ACC112 (cell line): ENCODE measurements around the gene DAP.
"Not testable (repeated sequence)": the region's sequence is repeated elsewhere in the genome, so short reads cannot be mapped to it uniquely, and the experiment has no call there.

Experiments
- H2AFZ ChIP-seq: fragments of 200-600 bp; sonication (generic); one replicate; pipeline ENCODE4 v1.6.0; 2017; ENCODE audit warnings: antibody characterized with exemption, low read length; ENCODE audit not compliant: unreplicated experiment
- H3K27ac ChIP-seq: fragments of 200-600 bp; sonication (generic); 2 replicates; pipeline ENCODE4 v1.5.1; 2014; ENCODE audit warnings: low read depth, mild to moderate bottlenecking, antibody characterized with exemption, low read length, moderate library complexity
- H3K27me3 ChIP-seq: fragments of 200-600 bp; sonication (generic); 2 replicates; pipeline ENCODE4 v1.6.1; 2014; ENCODE audit warnings: mild to moderate bottlenecking, antibody characterized with exemption, low read length, moderate library complexity, mixed read lengths; ENCODE audit not compliant: insufficient read depth
- H3K36me3 ChIP-seq: fragments of 200-600 bp; sonication (generic); 2 replicates; pipeline ENCODE4 v1.6.1; 2016; ENCODE audit warnings: mild to moderate bottlenecking, antibody characterized with exemption, low read length, moderate library complexity, mixed read lengths; ENCODE audit not compliant: insufficient read depth
- H3K4me1 ChIP-seq: fragments of 200-600 bp; sonication (generic); one replicate; pipeline ENCODE4 v1.6.1; 2016; ENCODE audit warnings: low read length, mixed read lengths; ENCODE audit not compliant: insufficient read depth, unreplicated experiment, control insufficient read depth
- H3K4me3 ChIP-seq: fragments of 200-600 bp; sonication (generic); 2 replicates; pipeline ENCODE4 v1.5.1; 2014; ENCODE audit warnings: mild to moderate bottlenecking, low read depth, low read length
- H3K79me2 ChIP-seq: fragments of 200-600 bp; sonication (generic); one replicate; pipeline ENCODE4 v1.6.0; 2016; ENCODE audit warnings: low read length; ENCODE audit not compliant: control insufficient read depth, unreplicated experiment, insufficient read depth

DAP gene

DNA sequence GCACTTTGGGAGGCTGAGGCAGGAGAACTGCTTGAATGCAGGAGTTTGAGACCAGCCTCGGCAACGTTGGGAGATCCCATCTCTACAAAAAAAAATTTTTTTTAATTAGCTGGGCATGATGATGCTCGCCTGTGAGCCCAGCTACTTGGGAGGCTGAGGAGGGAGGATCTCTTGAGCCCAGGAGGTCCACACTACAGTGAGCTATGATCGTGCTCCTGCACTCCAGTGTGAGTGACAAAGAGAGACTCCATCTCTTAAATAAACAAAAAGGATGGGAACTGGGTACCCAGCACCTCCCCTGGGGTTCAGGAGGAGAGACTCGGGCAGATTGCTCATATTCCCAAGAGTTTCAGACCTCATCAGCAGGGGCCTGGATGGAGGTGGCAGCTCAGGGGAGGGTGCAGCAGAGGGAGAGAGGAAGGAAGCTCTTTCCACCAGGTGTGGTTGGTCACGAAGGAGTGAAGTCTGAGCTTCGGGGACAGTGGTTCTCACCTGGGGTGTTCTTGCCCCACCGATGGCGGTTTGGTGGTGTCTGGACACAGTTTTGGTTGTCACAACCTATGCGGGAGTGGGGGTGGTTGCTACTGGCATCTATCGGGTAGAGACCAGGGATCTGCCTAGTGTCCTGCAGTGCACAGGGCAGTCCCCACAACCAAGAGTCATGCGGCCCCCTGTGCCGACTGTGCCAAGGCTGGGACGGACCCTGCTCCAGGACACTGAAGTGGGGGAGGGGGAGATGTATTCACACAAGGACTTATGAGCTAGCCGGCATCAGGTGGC, 124.5 kb downstream of the DAP start:
- H3K36me3 ChIP-seq: no peaks in the 10 kb centered on the region
- H3K79me2 ChIP-seq: no peaks in the 10 kb centered on the region
- H3K4me1 ChIP-seq: peaks cover 9% of the 10 kb centered on the region
- no peak overlapping the region for H3K4me3 ChIP-seq
- no peak overlapping the region for H3K27ac ChIP-seq
- H3K27me3 ChIP-seq: no peaks in the 10 kb centered on the region
- no peak overlapping the region for H2AFZ ChIP-seq

DNA sequence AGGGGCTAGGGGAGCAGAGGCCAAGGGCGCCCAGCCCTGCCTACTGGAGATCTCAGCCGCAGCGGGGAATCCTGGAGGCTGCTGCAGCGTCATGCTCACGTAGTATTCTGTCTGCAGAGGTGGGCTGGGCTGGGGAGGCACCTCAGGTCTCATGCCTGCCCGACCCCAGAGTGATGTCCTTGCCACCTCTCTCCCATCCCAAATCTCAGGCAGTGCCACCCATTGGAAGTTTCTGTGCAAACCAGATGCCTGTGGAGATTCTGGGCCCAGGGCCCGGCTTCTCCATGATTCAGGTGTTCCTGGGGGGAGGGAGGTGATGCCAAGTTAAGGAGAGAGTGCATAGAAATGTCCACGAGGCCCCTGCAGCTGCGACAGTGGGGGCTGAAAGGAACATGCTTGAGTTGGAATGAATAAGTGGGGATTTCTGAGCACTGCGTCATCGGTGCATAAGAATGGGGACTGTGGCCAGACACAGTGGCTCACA, 125.1 kb downstream of the DAP start:
- Histone ChIP-seq H3K79me2 (no peaks in the 10 kb centered on the region), H3K27me3 (no peaks in the 10 kb centered on the region), H3K4me1 (peaks cover 9% of the 10 kb centered on the region), H3K36me3 (no peaks in the 10 kb centered on the region), H3K4me3 (no peak overlapping the region), H3K27ac (no peak overlapping the region), H2AFZ (no peak overlapping the region)

DNA sequence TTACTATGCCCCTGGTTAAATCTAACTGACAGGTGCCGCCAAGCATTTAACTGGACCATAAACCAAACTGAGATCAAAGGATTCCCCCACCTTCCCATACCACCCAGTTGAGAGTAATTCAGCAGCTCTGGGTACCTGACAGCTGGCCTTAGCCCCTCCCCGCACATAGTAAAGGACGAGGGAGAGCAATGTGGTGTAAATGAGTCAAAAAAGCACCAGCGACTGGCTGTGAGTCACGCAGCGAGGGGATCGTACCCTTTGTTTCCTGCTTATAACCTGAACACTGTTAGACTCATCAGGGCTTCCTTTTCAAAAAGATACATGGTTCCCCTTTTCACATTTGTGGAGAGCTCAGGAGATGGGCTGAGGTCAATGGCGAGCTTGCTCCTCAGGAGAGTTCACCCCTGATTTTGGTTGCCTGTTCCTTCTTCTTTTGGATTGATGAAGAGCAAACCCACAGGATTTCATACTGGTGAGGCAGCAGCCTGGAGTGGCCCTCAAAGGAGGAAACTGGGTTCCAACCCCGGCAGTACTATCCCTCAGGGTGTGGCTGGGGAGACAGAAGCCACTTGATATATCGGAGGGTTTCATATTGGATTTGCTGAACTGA, 125.7 kb downstream of the DAP start:
- peaks cover 9% of the 10 kb centered on the region for H3K4me1 ChIP-seq

DNA sequence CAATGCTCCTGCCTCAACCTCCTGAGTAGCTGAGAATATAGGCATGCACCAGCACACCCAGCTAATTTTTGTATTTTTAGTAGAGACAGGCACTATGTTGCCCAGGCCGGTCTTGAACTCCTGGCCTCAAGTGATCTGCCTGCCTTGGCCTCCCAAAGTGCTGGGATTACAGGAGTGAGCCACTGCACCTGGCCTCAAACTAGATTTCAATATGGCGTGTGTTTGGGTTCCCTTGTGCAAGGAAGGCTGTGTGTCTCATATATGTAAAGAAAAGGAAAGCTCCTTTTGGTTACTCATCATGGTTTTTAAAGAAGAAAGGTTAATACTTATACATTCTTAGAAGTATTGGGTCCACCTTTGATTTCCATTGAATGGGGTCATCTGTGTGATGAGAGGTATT, 126.5 kb downstream of the DAP start:
- H3K27me3 ChIP-seq: no peaks in the 10 kb centered on the region
- peaks cover 9% of the 10 kb centered on the region for H3K4me1 ChIP-seq
- no peaks in the 10 kb centered on the region for H3K79me2 ChIP-seq
- H3K27ac ChIP-seq: no peak overlapping the region
- H3K36me3 ChIP-seq: no peaks in the 10 kb centered on the region
- H2AFZ ChIP-seq: no peak overlapping the region
- H3K4me3 ChIP-seq: no peak overlapping the region

More for the DNA sequence above, 125.7 kb downstream of the DAP start:
- Histone ChIP-seq H3K27me3 (no peaks in the 10 kb centered on the region), H3K4me3 (no peak overlapping the region), H3K36me3 (no peaks in the 10 kb centered on the region), H3K27ac (no peak overlapping the region), H2AFZ (no peak overlapping the region), H3K79me2 (no peaks in the 10 kb centered on the region)

- Histone ChIP-seq H3K27ac (no peak overlapping the region), H3K4me3 (no peak overlapping the region), H3K4me1 (peaks cover 9% of the 10 kb centered on the region), H3K36me3 (no peaks in the 10 kb centered on the region), H3K79me2 (no peaks in the 10 kb centered on the region), H2AFZ (no peak overlapping the region), H3K27me3 (no peaks in the 10 kb centered on the region)
Observed at GRCh38 chr5:10634050-10634449, 127.0 kb downstream of the DAP start.

DNA sequence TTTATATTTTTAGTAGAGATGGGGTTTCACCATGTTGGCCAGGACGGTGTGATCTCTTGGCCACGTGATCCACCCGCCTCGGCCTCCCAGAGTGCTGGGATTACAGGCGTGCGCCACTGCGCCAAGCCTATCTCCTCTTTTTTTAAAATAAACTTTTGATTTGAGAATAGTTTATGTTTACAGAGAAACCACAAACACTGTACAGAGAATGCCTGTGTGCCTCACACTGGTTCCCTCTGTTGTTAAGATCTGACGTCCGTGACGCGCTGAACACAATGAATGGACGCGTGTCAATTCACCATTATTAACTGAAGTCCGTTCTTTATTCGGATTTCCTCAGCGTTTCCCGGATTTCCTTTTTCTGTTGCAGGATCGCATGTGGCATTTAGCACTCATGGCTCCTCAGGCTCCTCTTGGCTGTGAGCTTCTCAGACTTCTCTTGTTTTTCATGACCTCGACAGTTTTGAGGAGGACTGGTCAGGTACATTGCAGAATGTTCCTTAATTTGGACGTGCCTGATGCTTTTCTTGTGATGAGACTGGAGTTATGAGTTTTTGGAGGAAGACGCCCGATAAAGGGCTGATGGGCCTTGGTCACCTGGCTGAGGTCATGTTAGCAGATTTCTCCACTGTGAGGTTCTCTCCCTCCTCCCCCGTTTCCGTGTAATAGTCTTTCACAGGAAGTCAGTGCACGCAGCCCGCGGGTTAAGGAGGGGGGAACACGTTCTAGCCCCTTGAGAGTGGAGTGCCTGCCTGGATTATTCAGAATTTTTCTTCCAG, 127.6 kb downstream of the DAP start:
- no peak overlapping the region for H3K4me3 ChIP-seq
- no peaks in the 10 kb centered on the region for H3K27me3 ChIP-seq
- H3K4me1 ChIP-seq: peaks cover 9% of the 10 kb centered on the region
- H2AFZ ChIP-seq: no peak overlapping the region
- no peaks in the 10 kb centered on the region for H3K36me3 ChIP-seq
- H3K27ac ChIP-seq: no peak overlapping the region
- H3K79me2 ChIP-seq: no peaks in the 10 kb centered on the region

DNA sequence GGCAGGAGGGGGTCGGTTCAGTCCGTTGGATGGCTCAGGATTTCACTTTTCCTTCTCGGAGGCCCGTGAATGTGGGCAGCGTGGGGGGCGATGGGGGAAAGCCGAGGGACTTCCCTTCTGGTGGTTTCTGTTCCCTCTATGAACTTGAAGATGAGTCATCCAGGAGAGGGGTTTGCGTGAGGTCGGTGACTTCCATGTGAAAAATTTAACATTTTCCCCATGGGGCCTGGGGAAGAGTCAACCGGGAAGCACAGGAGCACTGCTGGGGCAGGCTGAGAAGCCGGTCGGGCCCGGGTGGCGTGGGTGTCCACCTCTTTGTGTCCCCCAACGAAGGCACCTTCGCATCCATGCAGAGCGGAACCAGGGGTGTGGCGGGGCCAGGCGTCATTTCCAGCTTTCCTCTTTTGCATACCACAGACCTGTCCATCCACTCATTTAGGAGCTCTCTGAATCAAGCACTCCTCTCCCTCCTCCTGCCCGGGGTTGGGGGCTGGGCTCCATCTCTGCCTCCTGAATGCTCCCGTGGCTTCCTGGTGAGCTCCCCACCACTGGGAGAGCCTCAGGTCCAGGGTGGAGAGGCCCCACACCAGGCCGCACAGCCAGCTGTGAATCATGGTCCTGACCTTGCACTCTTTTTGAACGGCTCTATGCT, 128.8 kb downstream of the DAP start:
- Histone ChIP-seq H3K4me1 (peaks cover 10% of the 10 kb centered on the region), H3K27ac (no peak overlapping the region), H2AFZ (no peak overlapping the region), H3K36me3 (no peaks in the 10 kb centered on the region), H3K27me3 (no peaks in the 10 kb centered on the region), H3K4me3 (no peak overlapping the region), H3K79me2 (no peaks in the 10 kb centered on the region)

- Histone ChIP-seq H3K27me3 (no peaks in the 10 kb centered on the region), H2AFZ (no peak overlapping the region), H3K4me3 (no peak overlapping the region), H3K4me1 (peaks cover 16% of the 10 kb centered on the region), H3K27ac (no peak overlapping the region), H3K36me3 (no peaks in the 10 kb centered on the region), H3K79me2 (no peaks in the 10 kb centered on the region)
Observed at GRCh38 chr5:10631316-10631996, 129.6 kb downstream of the DAP start.

GRCh38 chr5:10630744-10631143, 130.3 kb downstream of the DAP start:
- not testable (repeated sequence) for H3K36me3 ChIP-seq, H3K27ac ChIP-seq, H3K79me2 ChIP-seq, H3K4me3 ChIP-seq, H2AFZ ChIP-seq, H3K27me3 ChIP-seq
- peaks cover 16% of the 10 kb centered on the region for H3K4me1 ChIP-seq

DNA sequence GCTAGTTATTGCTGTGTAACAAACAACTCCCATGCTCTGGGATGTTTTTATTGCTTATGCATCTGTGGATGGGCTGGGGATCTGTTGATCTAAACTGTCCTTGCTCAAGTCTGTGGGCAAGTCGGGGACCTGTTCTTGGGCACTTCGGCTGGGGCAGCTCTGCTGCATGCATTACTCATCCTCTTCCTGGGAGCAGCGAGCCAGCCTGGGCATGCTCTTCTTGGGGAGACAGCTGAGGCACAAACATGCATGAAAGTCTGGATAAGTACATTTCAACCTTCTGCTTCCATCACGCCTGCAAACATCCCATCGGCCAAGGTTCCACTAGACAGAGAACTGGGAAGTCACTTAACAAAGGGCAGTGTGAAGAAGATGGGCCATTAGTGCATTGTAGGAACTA, 130.9 kb downstream of the DAP start:
- no peak overlapping the region for H2AFZ ChIP-seq
- no peak overlapping the region for H3K27ac ChIP-seq
- H3K4me1 ChIP-seq: peaks cover 16% of the 10 kb centered on the region
- H3K27me3 ChIP-seq: no peaks in the 10 kb centered on the region
- H3K4me3 ChIP-seq: no peak overlapping the region
- no peaks in the 10 kb centered on the region for H3K79me2 ChIP-seq
- H3K36me3 ChIP-seq: no peaks in the 10 kb centered on the region
